Caco-2 (cell line): ENCODE data around the gene BCL2L12. TPM values are rescaled to one million over a fixed set of nuclear protein-coding genes. Genes with fewer than 3 reads are reported as not detected.

Experiments used
- BruUV-seq: library from RNA; stranded (reverse); fragments of 400-500 nt; replicated peaks from 2 replicates; lab custom pipeline; 2021; lab: Mats Ljungman, UMichigan
- CTCF ChIA-PET: fragments of 300-600 bp; sonication (Branson Sonifier 250); formaldehyde crosslinking; loops from one replicate; lab custom pipeline; 2022; ENCODE audit warnings: antibody characterized with exemption; lab: Charles Lee
- POLR2A ChIA-PET: fragments of 300-600 bp; sonication (Branson Sonifier 250); formaldehyde crosslinking; loops from one replicate; lab custom pipeline; 2022; ENCODE audit warnings: antibody characterized with exemption; lab: Charles Lee
- DNase-seq, 2 experiments: peaks; one replicate each; pipeline versions ENCODE4 v3.0.0 to v3.0.0-alpha.2; 2020 to 2022
- H3K27me3 ChIP-seq: replicated peaks from 2 replicates; pipeline ENCODE4 v1.6.0; 2011; ENCODE audit warnings: low read length; ENCODE audit not compliant: control insufficient read depth, insufficient read depth
- H3K36me3 ChIP-seq: 2 replicates; pipeline ENCODE4 v1.5.1; 2011; ENCODE audit warnings: low read length; ENCODE audit not compliant: control insufficient read depth, insufficient read depth
- H3K4me1 ChIP-seq: fragments of 250-450 bp; sonication (Bioruptor Pico); 2 replicates; pipeline ENCODE4 v1.5.1; 2020; ENCODE audit warnings: mild to moderate bottlenecking
- H3K4me3 ChIP-seq: 2 replicates; pipeline ENCODE4 v1.5.1; 2011; ENCODE audit warnings: low read depth, mild to moderate bottlenecking, control low read depth, low read length
- H3K9me3 ChIP-seq: fragments of 250-450 bp; sonication (Bioruptor Pico); 2 replicates; pipeline ENCODE4 v1.5.1; 2020; ENCODE audit warnings: mild to moderate bottlenecking, moderate library complexity
- H3K27ac Mint-ChIP-seq: one replicate; pipeline ENCODE4 v1.8.0; 2022; ENCODE audit warnings: mixed read lengths; ENCODE audit not compliant: unreplicated experiment
- H3K27me3 Mint-ChIP-seq: one replicate; pipeline ENCODE4 v1.8.0; 2022; ENCODE audit warnings: mixed read lengths; ENCODE audit not compliant: insufficient read depth, unreplicated experiment
- H3K36me3 Mint-ChIP-seq: one replicate; pipeline ENCODE4 v1.8.0; 2022; ENCODE audit warnings: mild to moderate bottlenecking, mixed read lengths; ENCODE audit not compliant: insufficient read depth, unreplicated experiment
- H3K4me1 Mint-ChIP-seq: one replicate; pipeline ENCODE4 v1.8.0; 2022; ENCODE audit warnings: low read depth, mixed read lengths; ENCODE audit not compliant: unreplicated experiment
- H3K4me3 Mint-ChIP-seq: one replicate; pipeline ENCODE4 v1.8.0; 2022; ENCODE audit warnings: mild to moderate bottlenecking, moderate library complexity, mixed read lengths; ENCODE audit not compliant: unreplicated experiment
- H3K9me3 Mint-ChIP-seq: one replicate; pipeline ENCODE4 v1.8.0; 2022; ENCODE audit warnings: mixed read lengths; ENCODE audit not compliant: unreplicated experiment
- CTCF ChIP-seq, 2 experiments: fragments of 200-600 bp in 1 of 2; IDR thresholded peaks; 1 replicate in 1 of 2; 2 replicates in 1 of 2; pipeline versions ENCODE4 v1.5.1 to v1.8.0; 2011 to 2022; ENCODE audit warnings: antibody characterized with exemption in 1 of 2, control low read depth in 1 of 2, inconsistent platforms in 1 of 2, low read depth in 1 of 2, low read length in 1 of 2, mild to moderate bottlenecking in 1 of 2, moderate library complexity in 1 of 2; ENCODE audit not compliant: insufficient read depth in 1 of 2, severe bottlenecking in 1 of 2, unreplicated experiment in 1 of 2
- intact Hi-C: fragments of 100-400 bp; cut with micrococcal nuclease; formaldehyde crosslinking; loops from one replicate; pipeline ENCODE4 v1.10.0; 2022; ENCODE audit not compliant: unreplicated experiment
- total RNA-seq: library from RNA; stranded (reverse); gene quantifications from 2 replicates; pipeline ENCODE4 v1.2.3, GENCODE V29; 2022

Gene BCL2L12
- total RNA-seq, 1 experiment from 2014 or later: 111 TPM

- BruUV-seq: no TSS peak
- Mint-ChIP-seq H3K27me3 (no peaks in the 10 kb centered on the region), H3K9me3 (no peaks in the 10 kb centered on the region), H3K36me3 (peaks cover 81% of the 10 kb centered on the region), H3K27ac (peak overlapping the region; percentile 46), H3K4me1 (peaks cover 19% of the 10 kb centered on the region), H3K4me3 (no peak overlapping the region)
- CTCF ChIA-PET: no interaction called here
- H3K4me1 ChIP-seq: peaks cover 7% of the 10 kb centered on the region
- no peaks in the 10 kb centered on the region for H3K27me3 ChIP-seq
- H3K9me3 ChIP-seq: no peaks in the 10 kb centered on the region
- TF ChIP-seq CTCF (IDR thresholded peaks at IDR 0.05; ENCODE audit: insufficient read depth in 1 of 2, low read depth in 1 of 2, low read length in 1 of 2, severe bottlenecking in 1 of 2, unreplicated experiment in 1 of 2): no peak
- no peak overlapping the region for H3K4me3 ChIP-seq
- POLR2A ChIA-PET: no interaction called here
- intact Hi-C loops: no loop called here
- no peak for DNase-seq
- H3K36me3 ChIP-seq: peaks cover 3% of the 10 kb centered on the region
These were observed 20.1 kb upstream of the BCL2L12 start for GRCh38 chr19:49645592-49645991.

- intact Hi-C loops: no loop called here
- H3K27me3 Mint-ChIP-seq: no peaks in the 10 kb centered on the region
- H3K9me3 Mint-ChIP-seq: no peaks in the 10 kb centered on the region
- no TSS peak for BruUV-seq
- Histone ChIP-seq H3K27me3 (no peaks in the 10 kb centered on the region), H3K36me3 (peaks cover 3% of the 10 kb centered on the region), H3K9me3 (no peaks in the 10 kb centered on the region), H3K4me1 (peaks cover 7% of the 10 kb centered on the region), H3K4me3 (no peak overlapping the region)
- DNase-seq: no peak
- peak overlapping the region; percentile 46 for H3K27ac Mint-ChIP-seq
- H3K4me1 Mint-ChIP-seq: peaks cover 15% of the 10 kb centered on the region
- ChIA-PET POLR2A (no interaction called here), CTCF (no interaction called here)
- peaks cover 81% of the 10 kb centered on the region for H3K36me3 Mint-ChIP-seq
- no peak overlapping the region for H3K4me3 Mint-ChIP-seq
- TF ChIP-seq CTCF (IDR thresholded peaks at IDR 0.05; ENCODE audit: insufficient read depth in 1 of 2, low read depth in 1 of 2, low read length in 1 of 2, severe bottlenecking in 1 of 2, unreplicated experiment in 1 of 2): no peak
These were observed 19.7 kb upstream of the BCL2L12 start for GRCh38 chr19:49645995-49646394.

GRCh38 chr19:49646586-49646985 is 19.1 kb upstream of the BCL2L12 start:
- DNase-seq: no peak
- no peak overlapping the region for H3K4me3 ChIP-seq
- Mint-ChIP-seq H3K9me3 (no peaks in the 10 kb centered on the region), H3K4me1 (peaks cover 15% of the 10 kb centered on the region), H3K27me3 (no peaks in the 10 kb centered on the region), H3K27ac (no peak overlapping the region), H3K4me3 (no peak overlapping the region), H3K36me3 (peaks cover 78% of the 10 kb centered on the region)
- H3K27me3 ChIP-seq: no peaks in the 10 kb centered on the region
- BruUV-seq: no TSS peak
- POLR2A ChIA-PET: no interaction called here
- TF ChIP-seq CTCF (IDR thresholded peaks at IDR 0.05; ENCODE audit: insufficient read depth in 1 of 2, low read depth in 1 of 2, low read length in 1 of 2, severe bottlenecking in 1 of 2, unreplicated experiment in 1 of 2): no peak
- intact Hi-C loops: no loop called here
- peaks cover 7% of the 10 kb centered on the region for H3K4me1 ChIP-seq
- peaks cover 3% of the 10 kb centered on the region for H3K36me3 ChIP-seq
- CTCF ChIA-PET: no interaction called here
- H3K9me3 ChIP-seq: no peaks in the 10 kb centered on the region
